ENCODE measurements around the gene HEMK1.

HEMK1 gene

GRCh38 chr3:50642382-50642781 is 73.1 kb downstream of the HEMK1 start:
- no peak for DNase-seq

GRCh38 chr3:50644561-50644960 is 75.2 kb downstream of the HEMK1 start:
- DNase-seq, result no peak

GRCh38 chr3:50645378-50645777 is 76.1 kb downstream of the HEMK1 start:
- DNase-seq, result no peak

Data from fibroblast of skin of scalp (primary cell).